Central memory CD4-positive, alpha-beta T cell (primary cell): ENCODE data around the gene CDIPT.

Experiments used
- DNase-seq: peaks from one replicate; pipeline ENCODE4 v3.0.0; 2022

Gene CDIPT

DNA sequence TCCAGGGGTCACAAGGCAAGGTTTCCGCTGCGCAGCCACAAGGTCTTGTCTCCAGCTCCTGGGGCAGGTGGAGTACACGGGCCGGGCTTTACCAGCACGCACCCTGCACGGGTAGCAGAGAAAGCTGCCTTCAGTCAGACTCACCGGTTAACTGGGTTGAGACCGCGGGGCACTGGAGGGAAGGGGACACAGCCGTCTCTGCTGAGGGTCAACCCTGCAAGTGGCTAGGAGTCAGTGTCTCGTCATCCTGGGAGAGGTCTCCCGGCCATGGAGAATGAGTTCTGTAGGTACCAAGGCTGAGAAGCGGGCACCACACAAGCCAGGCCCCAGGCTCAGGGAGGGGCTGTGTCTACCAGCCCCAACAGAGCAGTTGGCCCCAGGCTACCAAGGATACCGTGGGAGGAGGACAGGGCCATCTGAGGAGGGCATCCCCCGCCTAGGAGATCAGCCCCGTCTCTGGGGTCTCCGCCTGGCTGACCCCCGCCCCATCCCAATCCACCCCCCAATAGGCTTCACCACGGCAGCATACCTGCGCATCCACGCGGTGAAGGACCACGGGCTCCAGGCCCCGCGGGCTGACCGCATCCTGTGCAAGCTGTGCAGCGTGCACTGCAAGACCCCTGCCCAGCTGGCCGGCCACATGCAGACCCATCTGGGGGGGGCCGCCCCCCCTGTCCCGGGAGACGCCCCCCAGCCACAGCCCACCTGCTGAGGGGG is 53.8 kb downstream of the CDIPT start:
- DNase-seq, result no peak
